DOHH2 (cell line): ENCODE results near the gene TESMIN.

Experiments used
- H3F3A ChIP-seq: fragments of 200-600 bp; sonication (generic), shearing (Covaris generic); 2 replicates; pipeline ENCODE4 v1.6.0; 2016; ENCODE audit warnings: antibody characterized with exemption, mild to moderate bottlenecking; ENCODE audit not compliant: control insufficient read depth, insufficient read depth
- H3K27ac ChIP-seq: fragments of 200-600 bp; sonication (generic); 2 replicates; pipeline ENCODE4 v1.5.1; 2014; ENCODE audit warnings: low read depth, mild to moderate bottlenecking, low read length, moderate library complexity
- H3K27me3 ChIP-seq: fragments of 200-600 bp; sonication (generic); 2 replicates; pipeline ENCODE4 v1.6.1; 2014; ENCODE audit warnings: mild to moderate bottlenecking, low read length, mixed read lengths; ENCODE audit not compliant: control insufficient read depth
- H3K36me3 ChIP-seq: fragments of 200-600 bp; sonication (generic); 2 replicates; pipeline ENCODE4 v1.6.1; 2014; ENCODE audit warnings: mild to moderate bottlenecking, low read length, moderate library complexity, mixed read lengths; ENCODE audit not compliant: control insufficient read depth
- H3K4me1 ChIP-seq: fragments of 200-600 bp; sonication (generic); 2 replicates; pipeline ENCODE4 v1.6.1; 2014; ENCODE audit warnings: mild to moderate bottlenecking, low read length, mixed read lengths; ENCODE audit not compliant: control insufficient read depth
- H3K4me2 ChIP-seq: fragments of 200-600 bp; sonication (generic); 2 replicates; pipeline ENCODE4 v1.6.0; 2014; ENCODE audit warnings: mild to moderate bottlenecking, low read length, moderate library complexity
- H3K4me3 ChIP-seq: fragments of 200-600 bp; sonication (generic); 2 replicates; pipeline ENCODE4 v1.5.1; 2014; ENCODE audit warnings: mild to moderate bottlenecking, low read length, mixed read lengths
- H3K79me2 ChIP-seq: fragments of 200-600 bp; sonication (generic); 2 replicates; pipeline ENCODE4 v1.6.1; 2014; ENCODE audit warnings: mild to moderate bottlenecking, low read length, mixed read lengths; ENCODE audit not compliant: control insufficient read depth
- H3K9me2 ChIP-seq: fragments of 200-600 bp; sonication (generic); replicated peaks from 2 replicates; pipeline ENCODE4 v1.6.1; 2014; ENCODE audit warnings: mild to moderate bottlenecking, low read length, mixed read lengths; ENCODE audit not compliant: control insufficient read depth
- H3K9me3 ChIP-seq: fragments of 200-600 bp; sonication (generic); 2 replicates; pipeline ENCODE4 v1.6.1; 2014; ENCODE audit warnings: antibody characterized with exemption, low read length, mixed read lengths; ENCODE audit not compliant: control insufficient read depth, insufficient read depth
- H4K20me1 ChIP-seq: fragments of 200-600 bp; sonication (generic); 2 replicates; pipeline ENCODE4 v1.6.0; 2014; ENCODE audit warnings: low read depth, mild to moderate bottlenecking, antibody characterized with exemption, low read length, moderate library complexity; ENCODE audit not compliant: control insufficient read depth, insufficient read depth
- EZH2phosphoT487 ChIP-seq: fragments of 200-600 bp; sonication (generic); IDR thresholded peaks from 2 replicates; pipeline ENCODE4 v1.6.1; 2017; ENCODE audit warnings: borderline replicate concordance, mild to moderate bottlenecking, antibody characterized with exemption, low read length, moderate library complexity, mixed read lengths
- TF ChIP-seq, protein P1 (sequence below): fragments of 200-600 bp; sonication (generic); IDR thresholded peaks from one replicate; pipeline ENCODE4 v1.5.1; 2014; ENCODE audit warnings: antibody characterized with exemption, mild to moderate bottlenecking, low read depth, low read length; ENCODE audit not compliant: poor library complexity, severe bottlenecking

The TESMIN gene

DNA sequence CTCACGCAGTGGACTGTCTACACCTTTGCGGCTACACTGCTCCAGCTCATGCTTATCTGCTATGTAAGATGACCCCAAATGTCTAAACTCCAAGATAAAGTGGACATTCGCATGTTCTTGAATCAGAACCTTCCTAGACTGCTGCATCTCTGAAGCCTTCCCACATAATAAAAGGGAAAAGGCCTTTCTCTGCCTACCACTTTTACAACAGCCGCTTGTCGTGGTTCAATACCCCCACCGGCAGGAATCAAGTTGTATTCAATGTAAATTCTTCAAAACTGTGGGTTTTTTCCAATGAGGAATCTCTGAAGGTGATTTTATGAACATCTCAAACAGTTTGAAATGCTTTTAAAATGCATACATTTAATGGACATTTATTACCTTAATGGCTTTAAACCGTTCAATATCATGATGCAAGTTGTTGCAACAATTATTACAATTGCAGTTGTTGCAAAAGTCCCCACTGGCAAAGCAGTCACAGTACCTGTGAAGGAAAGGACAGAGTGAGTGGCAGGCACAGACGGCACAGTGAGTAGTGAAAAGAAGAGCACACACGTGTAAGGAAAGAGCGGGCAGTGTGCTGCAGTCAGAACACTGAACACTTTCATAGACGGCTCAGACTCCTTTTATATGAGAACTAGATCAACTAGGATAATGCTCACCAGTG, 35.7 kb downstream of the TESMIN start:
- peaks cover 11% of the 10 kb centered on the region; the same call in 1 of the 2 replicates for H3K27me3 ChIP-seq
- H3K4me3 ChIP-seq = no peak overlapping the region
- H3K4me2 ChIP-seq = no peak overlapping the region
- no peaks in the 10 kb centered on the region for H3K9me3 ChIP-seq
- no peaks in the 10 kb centered on the region for H3K36me3 ChIP-seq
- H3K9me2 ChIP-seq = no peaks in the 10 kb centered on the region
- H4K20me1 ChIP-seq = no peaks in the 10 kb centered on the region
- H3K27ac ChIP-seq = no peak overlapping the region
- no peaks in the 10 kb centered on the region for H3K4me1 ChIP-seq
- no peak for TF ChIP-seq EZH2phosphoT487
- TF ChIP-seq, protein P1, sequence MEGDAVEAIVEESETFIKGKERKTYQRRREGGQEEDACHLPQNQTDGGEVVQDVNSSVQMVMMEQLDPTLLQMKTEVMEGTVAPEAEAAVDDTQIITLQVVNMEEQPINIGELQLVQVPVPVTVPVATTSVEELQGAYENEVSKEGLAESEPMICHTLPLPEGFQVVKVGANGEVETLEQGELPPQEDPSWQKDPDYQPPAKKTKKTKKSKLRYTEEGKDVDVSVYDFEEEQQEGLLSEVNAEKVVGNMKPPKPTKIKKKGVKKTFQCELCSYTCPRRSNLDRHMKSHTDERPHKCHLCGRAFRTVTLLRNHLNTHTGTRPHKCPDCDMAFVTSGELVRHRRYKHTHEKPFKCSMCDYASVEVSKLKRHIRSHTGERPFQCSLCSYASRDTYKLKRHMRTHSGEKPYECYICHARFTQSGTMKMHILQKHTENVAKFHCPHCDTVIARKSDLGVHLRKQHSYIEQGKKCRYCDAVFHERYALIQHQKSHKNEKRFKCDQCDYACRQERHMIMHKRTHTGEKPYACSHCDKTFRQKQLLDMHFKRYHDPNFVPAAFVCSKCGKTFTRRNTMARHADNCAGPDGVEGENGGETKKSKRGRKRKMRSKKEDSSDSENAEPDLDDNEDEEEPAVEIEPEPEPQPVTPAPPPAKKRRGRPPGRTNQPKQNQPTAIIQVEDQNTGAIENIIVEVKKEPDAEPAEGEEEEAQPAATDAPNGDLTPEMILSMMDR = no peak
- no peaks in the 10 kb centered on the region for H3K79me2 ChIP-seq
- no peaks in the 10 kb centered on the region for H3F3A ChIP-seq

DNA sequence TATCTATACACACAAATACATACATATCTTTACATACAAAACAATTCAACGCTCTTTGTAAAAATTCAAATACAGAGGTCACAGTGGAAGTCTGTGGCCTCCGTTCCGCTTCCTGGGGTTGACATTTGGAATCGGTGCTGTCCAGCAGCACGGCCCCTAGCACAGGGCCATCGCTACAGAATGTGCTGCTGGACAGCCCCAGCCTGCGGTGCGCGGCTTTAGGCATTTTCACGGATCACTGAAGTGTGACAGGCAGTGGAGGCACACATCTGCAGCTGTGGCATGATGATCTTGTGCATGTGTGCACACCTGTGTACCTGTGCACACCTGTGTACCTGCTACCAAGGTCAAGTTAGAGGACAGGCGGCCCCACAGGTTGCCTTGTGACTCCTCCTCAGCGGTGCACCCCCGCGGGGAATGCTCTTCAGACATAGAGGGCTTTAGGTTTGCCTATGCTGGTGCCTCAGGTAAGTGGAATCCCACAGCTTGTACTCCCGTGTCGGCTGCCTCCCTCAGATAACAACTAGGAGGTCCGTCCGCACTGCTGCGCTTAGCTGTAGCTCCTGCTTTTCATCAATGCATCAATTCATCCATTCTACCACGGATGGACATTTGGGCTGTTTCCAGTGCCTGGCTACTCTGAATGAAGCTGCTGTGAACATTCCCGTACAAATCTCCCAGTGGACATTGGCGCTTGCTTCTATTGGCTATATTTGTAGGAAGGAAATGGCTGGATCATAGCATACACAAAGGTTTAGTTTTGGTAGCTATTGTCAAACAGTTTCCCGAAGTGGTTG, 37.1 kb downstream of the TESMIN start:
- H3K4me2 ChIP-seq = no peak overlapping the region
- H3K4me3 ChIP-seq = no peak overlapping the region
- no peaks in the 10 kb centered on the region for H3K4me1 ChIP-seq
- H3K36me3 ChIP-seq = no peaks in the 10 kb centered on the region
- H3K9me3 ChIP-seq = no peaks in the 10 kb centered on the region
- TF ChIP-seq EZH2phosphoT487 = no peak
- TF ChIP-seq, protein P1 = no peak
- H3K27me3 ChIP-seq = peaks cover 6% of the 10 kb centered on the region; the same call in 1 of the 2 replicates
- no peaks in the 10 kb centered on the region for H3K9me2 ChIP-seq
- no peaks in the 10 kb centered on the region for H4K20me1 ChIP-seq
- H3K27ac ChIP-seq = no peak overlapping the region
- H3K79me2 ChIP-seq = no peaks in the 10 kb centered on the region
- no peaks in the 10 kb centered on the region for H3F3A ChIP-seq

DNA sequence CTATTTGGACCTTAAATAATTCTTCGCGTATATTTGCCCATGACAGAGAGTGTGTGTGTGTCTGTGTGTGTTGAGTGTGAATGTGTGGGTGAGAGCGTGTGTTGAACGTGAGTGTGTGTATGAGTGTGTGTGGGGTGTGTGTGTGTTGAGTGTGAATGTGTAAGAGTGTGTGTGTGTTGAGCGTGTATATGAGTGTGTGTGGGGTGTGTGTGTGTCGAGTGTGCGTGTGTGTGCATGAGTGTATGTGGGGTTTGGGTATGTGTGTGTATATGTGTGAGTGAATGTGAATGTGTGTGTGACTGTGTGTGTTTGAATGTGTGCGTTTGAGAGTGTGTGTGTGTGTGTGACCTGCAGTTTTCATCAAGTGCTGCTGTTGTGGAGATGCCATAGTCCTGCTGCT, 40.2 kb downstream of the TESMIN start:
- Histone ChIP-seq H3K4me1 (no peaks in the 10 kb centered on the region), H3K9me3 (no peaks in the 10 kb centered on the region), H4K20me1 (no peaks in the 10 kb centered on the region), H3K79me2 (no peaks in the 10 kb centered on the region), H3F3A (no peaks in the 10 kb centered on the region), H3K4me3 (no peak overlapping the region), H3K27ac (no peak overlapping the region), H3K9me2 (no peaks in the 10 kb centered on the region), H3K4me2 (no peak overlapping the region), H3K27me3 (peaks cover 3% of the 10 kb centered on the region; the same call in 1 of the 2 replicates), H3K36me3 (no peaks in the 10 kb centered on the region)
- TF ChIP-seq, protein P1 = no peak
- TF ChIP-seq EZH2phosphoT487 = no peak
